ENCODE data around the gene COX19. TPM values are rescaled to one million over a fixed set of nuclear protein-coding genes. Genes with fewer than 3 reads are reported as not detected.

COX19 gene
- total RNA-seq, 1 experiment from 2014 or later: 11.6 TPM

DNA sequence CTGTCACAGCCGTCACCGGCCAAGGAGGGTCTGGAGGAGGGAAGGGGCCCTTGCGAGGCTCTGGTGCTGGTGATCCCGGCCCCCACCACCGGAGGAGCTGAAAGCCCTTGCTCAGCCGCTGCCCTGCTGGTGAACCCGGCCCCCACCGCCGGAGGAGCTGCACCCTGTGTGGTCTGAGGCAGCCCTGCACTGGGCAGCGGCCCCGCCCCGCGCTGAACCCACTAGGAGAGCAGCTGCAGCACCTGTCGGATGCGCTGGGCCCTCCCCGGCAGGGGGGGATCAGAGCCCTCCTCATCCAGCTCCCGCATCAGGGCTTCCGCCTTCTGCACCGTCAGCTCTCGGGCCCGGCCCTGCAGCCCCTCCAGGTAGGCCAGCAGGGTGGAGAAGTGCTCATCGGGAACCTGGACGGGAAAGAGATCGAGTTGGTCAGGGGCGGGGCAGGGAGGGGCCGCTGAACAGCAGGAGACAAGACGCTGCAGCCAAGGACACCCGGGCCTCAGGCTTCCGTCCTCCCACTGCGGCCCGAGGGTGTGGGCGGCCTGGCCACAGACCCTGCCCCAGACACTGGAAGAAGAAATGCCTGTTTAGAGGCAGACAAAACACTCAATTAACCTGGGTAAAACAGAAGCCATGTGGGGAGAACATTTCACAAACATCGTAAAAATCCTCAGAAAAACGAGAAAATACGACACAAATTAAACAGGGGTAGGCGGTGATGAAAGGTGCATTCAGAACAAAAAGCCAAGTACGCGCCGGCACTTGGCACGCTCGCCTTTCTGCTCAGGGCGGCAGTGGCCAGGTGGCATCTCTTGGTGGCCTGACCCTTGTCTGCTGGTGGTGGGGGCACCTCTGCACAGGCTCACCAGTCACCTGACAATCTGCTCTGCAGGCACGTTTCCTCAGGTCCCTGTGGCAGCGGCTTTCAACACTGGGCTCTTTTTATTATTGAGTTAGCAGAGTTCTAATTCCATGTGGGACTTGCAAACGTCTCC lies 22.4 kb upstream of the COX19 start:
- H3K4me2 ChIP-seq (ENCODE audit: low read length): no peak overlapping the region
- no peak overlapping the region for H3K27ac ChIP-seq (ENCODE audit: low read length)
- DNase-seq (no peak), ATAC-seq (no peak)
- no peak overlapping the region for H3K9ac ChIP-seq (ENCODE audit: low read length)
- ChIA-PET CTCF (no interaction called here), POLR2A (ENCODE audit: unreplicated experiment) (no interaction called here)
- H3K27me3 ChIP-seq (ENCODE audit: low read length): no peaks in the 10 kb centered on the region
- no peaks in the 10 kb centered on the region for H3K36me3 ChIP-seq (ENCODE audit: low read depth, low read length)
- H3K79me2 ChIP-seq (ENCODE audit: low read length): no peaks in the 10 kb centered on the region
- H3K4me1 ChIP-seq (ENCODE audit: insufficient read depth, low read length): no peaks in the 10 kb centered on the region
- no peak overlapping the region for H2AFZ ChIP-seq (ENCODE audit: low read length)
- H3K9me2 ChIP-seq (replicated peaks; ENCODE audit: low read length): no peaks in the 10 kb centered on the region
- no peak for TF ChIP-seq EZH2phosphoT487 (IDR thresholded peaks at IDR 0.05; ENCODE audit: borderline replicate concordance, low read length)
- no peak for TF ChIP-seq EZH2 (IDR thresholded peaks at IDR 0.05; ENCODE audit: low read length, unreplicated experiment)
- no peak for TF ChIP-seq CTCF (conservative IDR thresholded peaks at IDR 0.05; ENCODE audit: low read depth, low read length)
- no peak overlapping the region for H3K4me3 ChIP-seq (ENCODE audit: low read length)
- H3K9me3 ChIP-seq (ENCODE audit: low read length): no peaks in the 10 kb centered on the region
- no peaks in the 10 kb centered on the region for H4K20me1 ChIP-seq (ENCODE audit: low read length)
- no peaks in the 10 kb centered on the region for H3F3A ChIP-seq (ENCODE audit: low read length, unreplicated experiment)
- intact Hi-C loops (cut with micrococcal nuclease): no loop called here
- BruUV-seq (replicated peaks): no TSS peak

GRCh38 chr7:996079-996872 lies 20.9 kb upstream of the COX19 start:
- Histone ChIP-seq H3K4me3 (ENCODE audit: low read length) (no peak overlapping the region), H3K9ac (ENCODE audit: low read length) (no peak overlapping the region), H3K27me3 (ENCODE audit: low read length) (no peaks in the 10 kb centered on the region), H3K4me1 (ENCODE audit: insufficient read depth, low read length) (no peaks in the 10 kb centered on the region), H3K9me2 (replicated peaks; ENCODE audit: low read length) (no peaks in the 10 kb centered on the region), H3K27ac (ENCODE audit: low read length) (no peak overlapping the region), H4K20me1 (ENCODE audit: low read length) (no peaks in the 10 kb centered on the region), H2AFZ (ENCODE audit: low read length) (no peak overlapping the region), H3K79me2 (ENCODE audit: low read length) (no peaks in the 10 kb centered on the region), H3F3A (ENCODE audit: low read length, unreplicated experiment) (no peaks in the 10 kb centered on the region), H3K36me3 (ENCODE audit: low read depth, low read length) (no peaks in the 10 kb centered on the region), H3K4me2 (ENCODE audit: low read length) (no peak overlapping the region), H3K9me3 (ENCODE audit: low read length) (no peaks in the 10 kb centered on the region)
- DNase-seq: no peak
- CTCF ChIA-PET: no interaction called here
- POLR2A ChIA-PET (ENCODE audit: unreplicated experiment): no interaction called here
- ATAC-seq: no peak
- intact Hi-C loops (cut with micrococcal nuclease): no loop called here
- BruUV-seq (replicated peaks): no TSS peak
- no peak for TF ChIP-seq EZH2 (IDR thresholded peaks at IDR 0.05; ENCODE audit: low read length, unreplicated experiment)

DNA sequence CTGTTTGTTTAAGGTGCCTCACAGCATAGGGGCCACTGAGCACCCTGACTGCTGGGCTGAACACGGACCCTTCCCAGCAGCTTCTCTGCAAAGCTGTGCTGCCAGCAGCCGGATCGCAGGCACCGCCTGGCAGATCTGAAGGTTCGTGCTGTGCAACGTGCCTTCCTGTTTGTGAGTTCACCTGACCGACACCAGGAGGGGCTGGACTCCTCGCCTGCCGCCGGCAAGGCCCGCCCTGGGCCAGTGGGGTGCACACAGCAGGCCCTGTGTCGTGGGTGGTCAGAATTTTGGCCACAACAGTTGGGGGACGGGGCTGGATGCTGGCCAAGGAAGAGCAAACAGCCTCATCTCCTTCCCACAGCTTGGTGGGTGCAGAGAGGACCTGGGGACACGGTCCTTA lies 20.2 kb upstream of the COX19 start:
- POLR2A ChIA-PET (ENCODE audit: unreplicated experiment): no interaction called here
- Histone ChIP-seq H3K4me3 (ENCODE audit: low read length) (no peak overlapping the region), H3K9me3 (ENCODE audit: low read length) (no peaks in the 10 kb centered on the region), H3K4me2 (ENCODE audit: low read length) (no peak overlapping the region), H3K9me2 (replicated peaks; ENCODE audit: low read length) (no peaks in the 10 kb centered on the region), H3K27ac (ENCODE audit: low read length) (no peak overlapping the region), H2AFZ (ENCODE audit: low read length) (no peak overlapping the region), H4K20me1 (ENCODE audit: low read length) (no peaks in the 10 kb centered on the region), H3K36me3 (ENCODE audit: low read depth, low read length) (no peaks in the 10 kb centered on the region), H3K9ac (ENCODE audit: low read length) (no peak overlapping the region), H3K79me2 (ENCODE audit: low read length) (no peaks in the 10 kb centered on the region), H3K4me1 (ENCODE audit: insufficient read depth, low read length) (no peaks in the 10 kb centered on the region), H3F3A (ENCODE audit: low read length, unreplicated experiment) (no peaks in the 10 kb centered on the region), H3K27me3 (ENCODE audit: low read length) (no peaks in the 10 kb centered on the region)
- TF ChIP-seq EZH2 (IDR thresholded peaks at IDR 0.05; ENCODE audit: low read length, unreplicated experiment) (no peak), EZH2phosphoT487 (IDR thresholded peaks at IDR 0.05; ENCODE audit: borderline replicate concordance, low read length) (no peak), CTCF (conservative IDR thresholded peaks at IDR 0.05; ENCODE audit: low read depth, low read length) (no peak)
- intact Hi-C loops (cut with micrococcal nuclease): no loop called here
- no peak for DNase-seq
- ATAC-seq: no peak
- BruUV-seq (replicated peaks): no TSS peak
- CTCF ChIA-PET: no interaction called here

Measured in PC-3 (cell line).